Measurements from ENCODE around the gene AFG3L2. TPM values are rescaled to one million over a fixed set of nuclear protein-coding genes. Genes with fewer than 3 reads are reported as not detected.

The AFG3L2 gene
- total and polyA plus RNA-seq, 12 donors, result 15.6 to 89.8 (median 47.4) TPM

- no peak for DNase-seq
- Histone ChIP-seq H3K4me1 (replicated peaks in 1 of 2) (no peaks in the 10 kb centered on the region), H3K4me3 (no peak overlapping the region), H3K36me3 (replicated peaks in 1 of 2) (peaks cover 0 to 32% of the 10 kb centered on the region in 2 donors), H3K9me3 (replicated peaks in 1 of 3) (no peaks in the 10 kb centered on the region), H3K27ac (no peak overlapping the region), H3K27me3 (no peaks in the 10 kb centered on the region)
- intact Hi-C loops (cut with DNase I), result no loop called here
- 63 to 79% (median 75%) methylated on average over 2 of the region's 2 CpGs for WGBS, 4 donors
- TF ChIP-seq CTCF (IDR thresholded peaks at IDR 0.05), result no peak
- no peak for TF ChIP-seq POLR2A (IDR thresholded peaks at IDR 0.05)
Measured at GRCh38 chr18:12334366-12334808, 42.6 kb downstream of the AFG3L2 start.

DNA sequence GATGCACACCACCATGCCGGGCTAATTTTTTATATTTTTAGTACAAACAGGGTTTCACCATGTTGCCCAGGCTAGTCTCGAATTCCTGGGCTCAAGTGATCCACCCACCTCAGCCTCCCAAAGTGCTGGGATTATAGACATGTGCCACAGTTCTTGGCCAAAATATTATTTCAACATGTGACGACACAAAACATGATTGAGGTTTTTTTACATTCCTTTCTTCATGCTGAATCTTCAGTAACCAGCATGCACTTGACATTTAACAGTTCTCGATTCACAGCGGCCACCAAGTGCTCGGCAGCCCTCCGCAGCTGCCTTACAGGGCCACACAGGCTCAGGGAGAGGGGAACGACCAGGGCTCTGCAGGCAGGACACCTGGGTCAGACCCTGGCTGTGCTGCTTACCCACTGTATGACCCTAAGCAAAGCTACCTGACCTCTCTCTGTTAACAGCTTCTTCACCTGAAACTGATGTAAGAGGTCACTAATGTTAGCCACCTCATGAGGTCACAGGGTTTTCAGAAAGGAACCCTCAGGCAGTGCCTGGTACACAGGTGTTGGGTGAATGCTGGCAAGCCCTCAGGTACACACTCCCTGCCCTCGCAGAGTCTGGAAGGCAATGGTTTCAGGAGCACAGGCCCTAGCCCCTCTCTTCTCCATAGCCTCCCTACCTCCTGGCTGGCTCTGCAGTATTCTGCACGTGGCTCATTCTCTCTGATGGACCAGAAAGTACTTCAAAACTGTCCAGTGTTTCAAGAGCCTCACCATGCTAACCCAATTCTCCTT is 43.3 kb downstream of the AFG3L2 start:
- no peak overlapping the region for H3K4me3 ChIP-seq
- TF ChIP-seq POLR2A (IDR thresholded peaks at IDR 0.05) (no peak), CTCF (IDR thresholded peaks at IDR 0.05) (no peak)
- no peak for DNase-seq
- intact Hi-C loops (cut with DNase I), result no loop called here
- H3K27ac ChIP-seq, result no peak overlapping the region
- no peaks in the 10 kb centered on the region for H3K9me3 ChIP-seq (replicated peaks in 1 of 3)
- H3K36me3 ChIP-seq (replicated peaks in 1 of 2), result peaks cover 0 to 35% of the 10 kb centered on the region in 2 donors
- 77 to 97% (median 92%) methylated on average over 9 to 10 of the region's 10 CpGs for WGBS, 4 donors
- no peaks in the 10 kb centered on the region for H3K4me1 ChIP-seq (replicated peaks in 1 of 2)
- H3K27me3 ChIP-seq, result no peaks in the 10 kb centered on the region

DNA sequence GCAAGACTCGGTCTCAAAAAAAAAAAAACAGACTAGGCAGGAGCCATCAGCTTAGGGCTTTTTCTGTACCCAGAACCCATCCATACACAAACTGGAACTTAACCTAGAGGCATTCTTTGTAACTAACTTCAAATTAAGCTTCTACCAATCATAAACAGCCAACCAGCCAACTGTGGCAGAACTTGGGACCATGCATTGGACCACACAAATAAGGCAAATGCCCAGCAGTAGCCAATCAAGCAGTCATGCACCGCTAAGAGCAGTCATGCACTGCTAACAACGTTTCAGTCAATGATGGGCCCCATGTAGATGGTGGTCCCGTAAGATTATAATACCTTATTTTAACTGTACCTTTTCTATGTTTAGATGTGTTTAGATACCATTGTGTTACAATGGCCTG is 46.3 kb downstream of the AFG3L2 start:
- no peaks in the 10 kb centered on the region for H3K27me3 ChIP-seq
- peaks cover 0 to 49% of the 10 kb centered on the region in 2 donors for H3K36me3 ChIP-seq (replicated peaks in 1 of 2)
- no peaks in the 10 kb centered on the region for H3K9me3 ChIP-seq (replicated peaks in 1 of 3)
- 89 to 94% (median 91%) methylated on average over 4 of the region's 4 CpGs for WGBS, 4 donors
- H3K4me3 ChIP-seq, result no peak overlapping the region
- intact Hi-C loops (cut with DNase I), result no loop called here
- H3K4me1 ChIP-seq (replicated peaks in 1 of 2), result no peaks in the 10 kb centered on the region
- no peak for TF ChIP-seq POLR2A (IDR thresholded peaks at IDR 0.05)
- no peak for TF ChIP-seq CTCF (IDR thresholded peaks at IDR 0.05)
- no peak for DNase-seq
- H3K27ac ChIP-seq, result no peak overlapping the region

DNA sequence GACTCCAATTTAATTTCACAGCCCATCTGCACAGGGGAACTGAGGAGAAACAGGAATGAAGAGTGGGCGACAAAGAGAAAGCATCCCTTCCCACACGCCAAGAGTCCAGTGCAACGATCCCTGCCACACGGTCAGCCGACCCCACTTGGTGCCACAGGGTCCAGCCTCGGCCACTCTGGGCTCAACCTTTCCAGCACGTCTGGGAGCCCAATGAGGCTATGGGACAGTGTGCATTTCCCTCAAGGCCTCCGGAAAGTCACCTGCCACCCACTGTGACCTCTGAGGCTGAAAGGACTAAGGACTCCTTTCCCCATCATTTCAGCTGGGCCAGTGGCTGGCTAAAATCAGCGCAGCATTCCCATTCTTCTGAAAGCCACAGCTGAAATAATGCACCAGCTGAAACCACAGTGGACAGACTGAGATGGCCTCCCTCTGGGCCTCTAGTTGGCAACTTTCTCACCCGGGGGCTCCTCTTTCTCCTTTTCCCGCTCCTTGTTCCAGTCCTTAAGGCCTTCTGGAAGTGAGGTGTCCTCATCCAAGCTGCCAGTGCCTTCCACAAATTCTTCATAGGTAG is 47.8 kb downstream of the AFG3L2 start:
- no peak for TF ChIP-seq CTCF (IDR thresholded peaks at IDR 0.05)
- TF ChIP-seq POLR2A (IDR thresholded peaks at IDR 0.05), result no peak
- Histone ChIP-seq H3K27ac (no peak overlapping the region), H3K4me1 (replicated peaks in 1 of 2) (no peaks in the 10 kb centered on the region), H3K9me3 (replicated peaks in 1 of 3) (no peaks in the 10 kb centered on the region), H3K27me3 (no peaks in the 10 kb centered on the region), H3K4me3 (no peak overlapping the region), H3K36me3 (replicated peaks in 1 of 2) (peaks cover 0 to 61% of the 10 kb centered on the region in 2 donors)
- DNase-seq, result peak in 1 of 7 donors; percentile 16
- 83 to 94% (median 92%) methylated on average over 10 to 11 of the region's 11 CpGs for WGBS, 4 donors
- intact Hi-C loops (cut with DNase I), result no loop called here

All from adrenal gland (tissue), 12 donors.